ENCODE data around the gene RGL3.

DNA sequence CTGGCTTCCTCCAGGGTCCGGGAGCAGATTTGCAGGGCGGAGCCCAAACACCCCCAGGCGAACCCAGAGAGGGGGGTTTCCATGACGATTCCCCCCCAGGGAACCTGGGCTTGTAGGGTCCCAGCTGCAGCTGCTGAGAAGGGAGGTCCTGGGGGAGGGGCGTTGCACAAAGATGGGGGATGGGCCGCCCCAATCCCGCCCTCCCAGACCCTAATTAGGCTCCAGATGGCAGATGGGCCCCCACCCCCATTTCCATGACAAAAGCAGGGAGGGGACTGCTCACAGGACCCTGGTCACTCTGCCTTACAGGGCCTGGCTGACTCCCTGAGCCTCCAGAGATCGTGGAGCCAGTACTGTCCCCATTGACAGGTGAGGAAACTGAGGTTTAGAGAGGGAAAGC is 46.5 kb upstream of the RGL3 start:
- TF ChIP-seq, protein P1, sequence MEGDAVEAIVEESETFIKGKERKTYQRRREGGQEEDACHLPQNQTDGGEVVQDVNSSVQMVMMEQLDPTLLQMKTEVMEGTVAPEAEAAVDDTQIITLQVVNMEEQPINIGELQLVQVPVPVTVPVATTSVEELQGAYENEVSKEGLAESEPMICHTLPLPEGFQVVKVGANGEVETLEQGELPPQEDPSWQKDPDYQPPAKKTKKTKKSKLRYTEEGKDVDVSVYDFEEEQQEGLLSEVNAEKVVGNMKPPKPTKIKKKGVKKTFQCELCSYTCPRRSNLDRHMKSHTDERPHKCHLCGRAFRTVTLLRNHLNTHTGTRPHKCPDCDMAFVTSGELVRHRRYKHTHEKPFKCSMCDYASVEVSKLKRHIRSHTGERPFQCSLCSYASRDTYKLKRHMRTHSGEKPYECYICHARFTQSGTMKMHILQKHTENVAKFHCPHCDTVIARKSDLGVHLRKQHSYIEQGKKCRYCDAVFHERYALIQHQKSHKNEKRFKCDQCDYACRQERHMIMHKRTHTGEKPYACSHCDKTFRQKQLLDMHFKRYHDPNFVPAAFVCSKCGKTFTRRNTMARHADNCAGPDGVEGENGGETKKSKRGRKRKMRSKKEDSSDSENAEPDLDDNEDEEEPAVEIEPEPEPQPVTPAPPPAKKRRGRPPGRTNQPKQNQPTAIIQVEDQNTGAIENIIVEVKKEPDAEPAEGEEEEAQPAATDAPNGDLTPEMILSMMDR (IDR thresholded peaks at IDR 0.05; ENCODE audit: low read depth, low read length, missing input control): no peak
- TF ChIP-seq TAF1 (conservative IDR thresholded peaks at IDR 0.05): no peak
- TF ChIP-seq, protein P2, sequence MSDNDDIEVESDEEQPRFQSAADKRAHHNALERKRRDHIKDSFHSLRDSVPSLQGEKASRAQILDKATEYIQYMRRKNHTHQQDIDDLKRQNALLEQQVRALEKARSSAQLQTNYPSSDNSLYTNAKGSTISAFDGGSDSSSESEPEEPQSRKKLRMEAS (IDR thresholded peaks at IDR 0.05): no peak
- TF ChIP-seq RAD21 (IDR thresholded peaks at IDR 0.05): no peak
- TF ChIP-seq, protein P3, sequence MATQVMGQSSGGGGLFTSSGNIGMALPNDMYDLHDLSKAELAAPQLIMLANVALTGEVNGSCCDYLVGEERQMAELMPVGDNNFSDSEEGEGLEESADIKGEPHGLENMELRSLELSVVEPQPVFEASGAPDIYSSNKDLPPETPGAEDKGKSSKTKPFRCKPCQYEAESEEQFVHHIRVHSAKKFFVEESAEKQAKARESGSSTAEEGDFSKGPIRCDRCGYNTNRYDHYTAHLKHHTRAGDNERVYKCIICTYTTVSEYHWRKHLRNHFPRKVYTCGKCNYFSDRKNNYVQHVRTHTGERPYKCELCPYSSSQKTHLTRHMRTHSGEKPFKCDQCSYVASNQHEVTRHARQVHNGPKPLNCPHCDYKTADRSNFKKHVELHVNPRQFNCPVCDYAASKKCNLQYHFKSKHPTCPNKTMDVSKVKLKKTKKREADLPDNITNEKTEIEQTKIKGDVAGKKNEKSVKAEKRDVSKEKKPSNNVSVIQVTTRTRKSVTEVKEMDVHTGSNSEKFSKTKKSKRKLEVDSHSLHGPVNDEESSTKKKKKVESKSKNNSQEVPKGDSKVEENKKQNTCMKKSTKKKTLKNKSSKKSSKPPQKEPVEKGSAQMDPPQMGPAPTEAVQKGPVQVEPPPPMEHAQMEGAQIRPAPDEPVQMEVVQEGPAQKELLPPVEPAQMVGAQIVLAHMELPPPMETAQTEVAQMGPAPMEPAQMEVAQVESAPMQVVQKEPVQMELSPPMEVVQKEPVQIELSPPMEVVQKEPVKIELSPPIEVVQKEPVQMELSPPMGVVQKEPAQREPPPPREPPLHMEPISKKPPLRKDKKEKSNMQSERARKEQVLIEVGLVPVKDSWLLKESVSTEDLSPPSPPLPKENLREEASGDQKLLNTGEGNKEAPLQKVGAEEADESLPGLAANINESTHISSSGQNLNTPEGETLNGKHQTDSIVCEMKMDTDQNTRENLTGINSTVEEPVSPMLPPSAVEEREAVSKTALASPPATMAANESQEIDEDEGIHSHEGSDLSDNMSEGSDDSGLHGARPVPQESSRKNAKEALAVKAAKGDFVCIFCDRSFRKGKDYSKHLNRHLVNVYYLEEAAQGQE (IDR thresholded peaks at IDR 0.05): no peak
- TF ChIP-seq, protein P4, sequence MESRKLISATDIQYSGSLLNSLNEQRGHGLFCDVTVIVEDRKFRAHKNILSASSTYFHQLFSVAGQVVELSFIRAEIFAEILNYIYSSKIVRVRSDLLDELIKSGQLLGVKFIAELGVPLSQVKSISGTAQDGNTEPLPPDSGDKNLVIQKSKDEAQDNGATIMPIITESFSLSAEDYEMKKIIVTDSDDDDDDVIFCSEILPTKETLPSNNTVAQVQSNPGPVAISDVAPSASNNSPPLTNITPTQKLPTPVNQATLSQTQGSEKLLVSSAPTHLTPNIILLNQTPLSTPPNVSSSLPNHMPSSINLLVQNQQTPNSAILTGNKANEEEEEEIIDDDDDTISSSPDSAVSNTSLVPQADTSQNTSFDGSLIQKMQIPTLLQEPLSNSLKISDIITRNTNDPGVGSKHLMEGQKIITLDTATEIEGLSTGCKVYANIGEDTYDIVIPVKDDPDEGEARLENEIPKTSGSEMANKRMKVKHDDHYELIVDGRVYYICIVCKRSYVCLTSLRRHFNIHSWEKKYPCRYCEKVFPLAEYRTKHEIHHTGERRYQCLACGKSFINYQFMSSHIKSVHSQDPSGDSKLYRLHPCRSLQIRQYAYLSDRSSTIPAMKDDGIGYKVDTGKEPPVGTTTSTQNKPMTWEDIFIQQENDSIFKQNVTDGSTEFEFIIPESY (IDR thresholded peaks at IDR 0.05): no peak
- TF ChIP-seq, protein P5, sequence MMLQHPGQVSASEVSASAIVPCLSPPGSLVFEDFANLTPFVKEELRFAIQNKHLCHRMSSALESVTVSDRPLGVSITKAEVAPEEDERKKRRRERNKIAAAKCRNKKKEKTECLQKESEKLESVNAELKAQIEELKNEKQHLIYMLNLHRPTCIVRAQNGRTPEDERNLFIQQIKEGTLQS (IDR thresholded peaks at IDR 0.05): no peak
- TF ChIP-seq FOXA1 (IDR thresholded peaks at IDR 0.05): no peak
- no peak for TF ChIP-seq SP1 (IDR thresholded peaks at IDR 0.05)
- no peak for TF ChIP-seq YY1 (IDR thresholded peaks at IDR 0.05)
- TF ChIP-seq GABPA (IDR thresholded peaks at IDR 0.05 in 1 of 2, conservative IDR thresholded peaks at IDR 0.05 in 1 of 2): no peak
- TF ChIP-seq HNF4G (IDR thresholded peaks at IDR 0.05): no peak
- no peak for TF ChIP-seq EGR1 (IDR thresholded peaks at IDR 0.05; ENCODE audit: low read depth in 2 of 2)
- no peak for TF ChIP-seq RXRA (IDR thresholded peaks at IDR 0.05)

Data from liver (tissue), 3 donors.